SW480 (cell line): ENCODE results near the gene FCER2.
A peak's percentile ranks its signal among the peaks of the same experiment; 100 is the strongest.

Source experiments
- DNase-seq: peaks from one replicate; pipeline ENCODE4 v3.0.0-alpha.2; 2016; ENCODE audit warnings: low spot score

The FCER2 gene

GRCh38 chr19:7645656-7646425, 56.1 kb downstream of the FCER2 start:
- no peak for DNase-seq

DNA sequence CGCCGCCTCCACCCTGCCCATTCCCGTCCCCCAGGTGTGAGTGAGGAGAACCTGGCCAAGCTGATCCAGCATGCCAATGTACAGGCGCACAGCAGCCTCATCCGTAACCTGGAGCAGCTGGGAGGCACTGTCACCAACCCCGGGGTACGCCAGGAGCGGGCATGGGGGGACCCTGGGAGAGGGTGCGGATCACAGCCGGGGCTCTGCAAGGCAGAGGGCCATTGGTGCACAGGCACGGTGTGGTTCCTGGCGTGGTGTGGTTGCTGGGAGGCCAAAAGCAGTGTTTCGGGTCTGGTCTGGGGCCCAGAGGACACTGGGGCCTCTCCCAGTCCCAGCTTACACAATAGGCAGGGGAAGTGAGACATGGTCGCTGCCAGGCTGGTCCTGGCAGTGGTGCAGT, 56.8 kb downstream of the FCER2 start:
- DNase-seq, result no peak

DNA sequence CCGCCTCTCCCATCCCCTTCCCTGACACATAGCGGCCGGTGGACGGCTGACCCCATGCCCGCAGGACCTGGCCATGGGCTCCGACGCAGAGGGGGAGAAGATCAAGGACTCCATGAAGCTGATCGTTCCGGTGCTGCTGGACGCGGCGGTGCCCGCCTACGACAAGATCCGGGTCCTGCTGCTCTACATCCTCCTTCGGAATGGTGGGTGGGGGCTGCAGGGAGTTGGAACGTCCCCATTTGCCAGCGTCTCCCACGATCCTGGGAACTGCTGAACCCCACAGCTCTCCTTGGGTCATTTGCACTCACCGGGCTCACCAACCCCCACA, 57.4 kb downstream of the FCER2 start:
- DNase-seq, result no peak

GRCh38 chr19:7643629-7644549, 58.0 kb downstream of the FCER2 start:
- peak; percentile 38 for DNase-seq

- DNase-seq, result no peak
Measured at GRCh38 chr19:7643031-7643415, 58.9 kb downstream of the FCER2 start.

DNA sequence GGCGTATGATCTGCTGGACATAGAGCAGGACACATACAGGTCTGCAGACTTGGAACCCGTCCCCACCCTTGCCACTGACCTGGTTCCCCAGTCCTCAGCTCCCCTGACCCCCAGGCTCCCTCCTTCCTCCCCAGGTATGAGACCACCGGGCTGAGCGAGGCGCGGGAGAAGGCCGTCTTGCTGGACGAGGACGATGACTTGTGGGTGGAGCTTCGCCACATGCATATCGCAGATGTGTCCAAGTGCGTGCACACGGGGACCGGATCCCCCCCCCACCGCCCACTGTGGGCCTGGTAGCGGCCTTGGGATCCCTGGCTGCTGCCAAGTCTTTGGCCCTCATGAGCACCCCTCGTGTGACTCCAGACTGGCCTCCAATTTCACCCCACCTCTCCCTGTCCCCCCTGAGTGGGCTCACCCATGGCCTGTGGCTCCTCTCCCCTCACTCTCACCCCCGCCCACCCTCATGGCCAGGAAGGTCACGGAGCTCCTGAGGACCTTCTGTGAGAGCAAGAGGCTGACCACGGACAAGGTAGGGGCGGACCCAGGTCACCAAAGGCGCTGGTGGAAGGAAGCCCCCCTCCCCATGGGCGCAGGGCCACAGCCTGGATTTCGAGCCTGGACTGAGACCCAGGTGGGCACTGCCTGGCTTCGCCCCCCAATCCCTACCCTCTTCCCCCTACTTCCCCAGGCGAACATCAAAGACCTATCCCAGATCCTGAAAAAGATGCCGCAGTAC, 59.5 kb downstream of the FCER2 start:
- no peak for DNase-seq

DNA sequence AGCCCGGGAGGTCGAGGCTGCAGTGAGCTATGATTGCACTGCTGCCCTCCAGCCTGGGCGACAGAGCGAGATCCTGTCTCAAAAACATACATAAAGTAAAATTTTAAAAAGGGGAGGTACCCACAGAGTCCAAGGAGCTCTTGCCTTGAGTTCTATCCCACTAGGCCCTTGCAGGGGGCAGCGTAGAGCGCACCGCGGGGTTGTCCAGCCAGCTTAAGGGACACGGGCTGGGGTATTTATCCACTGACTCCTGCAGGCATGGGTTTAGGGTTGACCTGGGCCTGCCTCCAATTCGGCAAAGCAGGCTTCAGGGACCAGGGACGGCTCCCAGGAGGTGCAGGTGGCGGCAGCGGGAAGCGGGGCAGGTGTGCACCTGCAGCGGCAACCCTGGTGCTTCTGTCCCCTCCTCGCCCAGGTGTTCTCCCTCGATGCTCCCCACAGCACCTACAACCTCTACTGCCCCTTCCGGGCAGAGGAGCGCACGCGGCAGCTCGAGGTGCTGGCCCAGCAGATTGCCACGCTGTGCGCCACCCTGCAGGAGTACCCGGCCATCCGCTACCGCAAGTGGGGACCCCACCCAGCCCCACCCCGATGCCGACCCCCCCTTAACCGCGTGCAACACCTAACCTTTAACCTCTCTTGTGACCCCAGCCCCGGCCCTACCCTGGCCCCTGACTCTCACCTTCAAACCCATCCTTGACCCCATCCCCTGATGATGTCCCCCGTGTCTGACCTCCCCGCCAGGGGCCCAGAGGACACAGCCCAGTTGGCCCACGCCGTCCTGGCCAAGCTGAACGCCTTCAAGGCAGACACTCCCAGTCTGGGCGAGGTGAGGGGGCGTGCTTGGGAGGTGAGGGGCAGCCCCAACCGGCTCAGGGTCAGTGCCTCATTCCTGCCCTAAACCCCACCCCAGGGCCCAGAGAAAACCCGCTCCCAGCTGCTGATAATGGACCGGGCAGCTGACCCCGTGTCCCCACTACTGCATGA, 60.3 kb downstream of the FCER2 start:
- no peak for DNase-seq

DNA sequence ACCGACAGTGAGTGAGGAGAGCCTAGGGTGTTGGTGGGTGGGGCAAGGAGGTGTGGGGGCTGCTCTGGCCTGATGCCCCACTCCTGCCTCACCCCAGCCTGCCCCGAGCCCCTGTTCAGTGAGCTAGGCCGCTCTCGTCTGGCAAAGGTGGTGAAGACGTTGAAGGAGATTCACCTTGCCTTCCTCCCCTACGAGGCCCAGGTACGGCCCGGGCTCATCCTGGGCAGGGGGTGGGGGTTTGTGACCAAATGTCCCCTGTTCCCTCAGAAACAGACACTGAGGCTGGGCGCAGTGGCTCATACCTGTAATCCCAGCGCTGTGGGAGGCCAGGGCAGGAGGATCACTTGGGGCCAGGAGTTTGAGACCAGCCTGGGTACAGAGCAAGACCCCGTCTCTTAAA, 61.1 kb downstream of the FCER2 start:
- no peak for DNase-seq

- DNase-seq, result no peak
Measured at GRCh38 chr19:7639863-7640348, 62.0 kb downstream of the FCER2 start.

DNA sequence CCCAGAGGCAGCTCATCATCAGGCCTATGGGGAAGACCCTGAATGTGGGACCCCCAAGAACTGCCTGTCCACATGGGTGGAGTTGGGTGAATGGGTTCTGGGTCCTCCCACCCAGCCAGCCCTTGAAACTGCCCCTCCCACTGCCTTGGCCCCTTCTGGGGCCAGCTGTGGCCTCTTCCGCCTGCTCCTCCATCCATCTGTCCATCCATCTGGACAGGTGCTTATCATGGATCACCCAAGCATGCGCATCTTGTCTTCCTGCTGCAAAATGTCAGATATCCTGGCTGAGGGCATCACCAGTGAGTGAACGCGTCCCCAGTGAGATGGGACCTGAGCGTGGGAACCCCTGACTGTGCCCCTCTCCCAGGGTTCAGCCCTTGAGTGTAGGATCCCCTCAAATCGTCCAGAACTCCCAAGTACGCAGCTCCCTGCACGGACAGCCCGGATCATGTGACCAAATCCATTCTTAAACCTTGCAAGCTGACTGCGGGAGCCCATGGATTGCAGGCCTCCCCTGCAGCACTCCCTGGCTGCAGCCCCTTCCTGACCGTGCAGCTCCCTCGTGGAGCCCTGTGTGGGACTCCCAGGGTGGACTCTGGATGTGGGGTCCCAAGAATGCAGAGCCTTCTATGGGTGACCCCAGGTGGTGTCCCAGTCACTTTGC, 63.0 kb downstream of the FCER2 start:
- DNase-seq, result no peak
